Head of caudate nucleus (tissue), 42 donors: Measurements from ENCODE around the gene CAMKV.
A peak's percentile ranks its signal among the peaks of the same experiment; 100 is the strongest.
"Not testable (repeated sequence)": the region's sequence is repeated elsewhere in the genome, so short reads cannot be mapped to it uniquely, and the experiment has no call there.

Experiments used
- DNase-seq, 42 donors: peaks; one replicate each; pipeline versions ENCODE4 v3.0.0 to v3.0.0-alpha.2; 2020 to 2021; ENCODE audit warnings: mixed read lengths in 7 of 42
- intact Hi-C: fragments of 100-400 bp; cut with DNase I; formaldehyde crosslinking; loops from one replicate; pipeline ENCODE4 v1.15.0; 2022

Gene CAMKV

GRCh38 chr3:49864505-49864904 is 5.2 kb downstream of the CAMKV start:
- intact Hi-C loops, result no loop called here
- no peak for DNase-seq

DNA sequence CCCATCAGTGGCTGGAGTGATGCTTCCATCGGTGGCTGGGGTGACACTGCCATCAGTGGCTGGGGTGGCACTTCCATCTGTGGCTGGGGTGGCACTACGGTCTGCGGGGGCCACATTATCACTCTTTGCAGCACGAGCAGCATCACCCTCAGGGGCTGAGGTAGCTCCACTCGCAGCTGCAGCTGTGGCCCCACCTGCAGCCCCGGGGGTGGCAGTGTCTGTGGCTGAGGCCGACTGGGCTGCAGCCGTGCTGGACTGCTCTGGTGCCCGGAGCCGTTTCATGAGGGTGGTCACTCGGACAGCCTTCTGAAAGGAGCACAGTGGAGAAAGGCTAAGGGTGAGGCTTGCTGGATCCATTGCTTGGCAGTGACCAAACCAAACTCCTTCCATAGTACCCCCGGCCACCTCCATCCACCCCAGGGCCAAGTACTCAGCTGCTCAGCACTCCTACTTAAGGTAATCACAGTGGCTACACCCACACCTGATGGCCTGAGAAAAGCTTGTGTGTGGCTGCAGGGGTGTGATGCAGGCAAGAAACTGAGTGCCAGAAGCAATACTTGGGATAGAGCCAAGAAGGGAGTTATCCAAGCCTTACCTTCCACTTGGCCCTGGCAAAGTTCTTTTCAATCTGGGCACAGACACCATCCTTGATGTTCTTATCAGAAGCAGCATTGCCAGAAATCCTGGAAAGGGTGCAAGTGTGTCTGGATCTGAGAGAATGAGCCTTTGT is 10.0 kb downstream of the CAMKV start:
- no peak for DNase-seq
- intact Hi-C loops, result no loop called here

DNA sequence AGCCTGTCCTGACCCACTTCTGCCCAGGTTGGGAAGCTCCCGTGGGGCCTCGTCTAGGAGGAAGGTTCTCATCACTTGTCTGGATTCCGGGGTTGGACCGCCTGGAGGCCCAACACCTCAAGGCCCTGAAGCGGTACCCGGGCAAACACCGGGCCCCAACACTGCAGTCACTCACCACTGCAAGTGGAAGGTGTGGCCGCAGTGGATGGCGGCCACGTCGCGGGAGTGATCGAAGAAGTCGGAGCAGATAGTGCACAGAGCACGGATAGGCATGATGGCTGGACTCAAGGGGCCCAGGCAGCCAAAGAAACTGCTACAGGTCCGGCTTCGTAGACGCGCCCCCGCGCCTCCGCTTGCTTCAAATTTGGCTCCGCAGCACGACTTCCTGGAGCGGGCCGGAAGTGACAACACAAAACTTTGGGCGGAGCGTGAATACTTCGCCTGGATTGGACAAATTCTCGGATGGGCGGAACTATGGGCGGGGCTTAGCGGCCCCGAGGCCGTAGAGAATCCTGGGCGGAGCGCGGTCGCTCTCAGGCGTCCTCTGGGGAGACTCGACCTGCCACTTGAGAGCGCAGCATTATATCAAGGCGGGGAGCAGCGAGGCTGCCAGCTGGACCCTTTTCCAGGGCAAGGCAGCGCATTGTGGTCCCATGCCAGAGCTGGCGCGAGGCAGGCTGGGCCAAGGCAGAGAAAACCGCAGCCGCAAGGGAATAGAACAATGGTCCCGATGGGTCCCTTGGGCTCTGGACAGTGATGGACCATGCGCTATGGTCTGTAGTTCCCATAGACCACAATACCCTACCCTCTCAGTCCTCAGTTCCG is 13.3 kb downstream of the CAMKV start, which contains the start of gene TRAIP:
TSS of gene TRAIP (minus strand) at position 384 of the 825 bp plus-strand sequence. CDS start at position 273, 111 bp downstream.
- peak; percentile 90 to 97 (median 94) for DNase-seq
- intact Hi-C loops, result no loop called here

DNA sequence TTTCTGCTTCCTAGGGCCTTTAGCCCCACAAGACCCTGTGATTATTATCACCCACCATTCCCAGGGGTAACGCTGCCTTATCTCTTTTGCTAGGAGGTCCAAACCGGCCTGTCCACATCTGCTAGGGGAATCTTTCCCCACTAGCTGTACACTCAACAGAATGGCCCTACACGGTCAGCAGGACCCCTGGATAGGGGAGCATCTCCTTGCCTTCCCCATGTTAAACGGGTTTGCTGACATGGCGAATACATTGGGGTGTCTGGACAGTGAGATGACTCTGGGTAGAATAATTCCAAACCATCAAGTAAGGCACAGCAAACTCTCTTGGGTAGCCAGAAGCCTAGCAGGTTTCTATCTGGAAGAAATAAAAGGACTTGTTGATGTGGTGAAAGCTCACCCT is 14.0 kb downstream of the CAMKV start:
- intact Hi-C loops, result no loop called here

GRCh38 chr3:49845694-49846093 is 24.0 kb downstream of the CAMKV start:
- intact Hi-C loops, result no loop called here
- no peak for DNase-seq

More for the DNA sequence above, 14.0 kb downstream of the CAMKV start:
- no peak for DNase-seq

- no peak for DNase-seq
- intact Hi-C loops, result no loop called here
These were observed 25.1 kb downstream of the CAMKV start for GRCh38 chr3:49844464-49845183.

GRCh38 chr3:49842843-49843517 is 26.7 kb downstream of the CAMKV start:
- peak in 3 of 42 donors; percentile 13 to 52 (median 23) for DNase-seq
- intact Hi-C loops, result no loop called here

DNA sequence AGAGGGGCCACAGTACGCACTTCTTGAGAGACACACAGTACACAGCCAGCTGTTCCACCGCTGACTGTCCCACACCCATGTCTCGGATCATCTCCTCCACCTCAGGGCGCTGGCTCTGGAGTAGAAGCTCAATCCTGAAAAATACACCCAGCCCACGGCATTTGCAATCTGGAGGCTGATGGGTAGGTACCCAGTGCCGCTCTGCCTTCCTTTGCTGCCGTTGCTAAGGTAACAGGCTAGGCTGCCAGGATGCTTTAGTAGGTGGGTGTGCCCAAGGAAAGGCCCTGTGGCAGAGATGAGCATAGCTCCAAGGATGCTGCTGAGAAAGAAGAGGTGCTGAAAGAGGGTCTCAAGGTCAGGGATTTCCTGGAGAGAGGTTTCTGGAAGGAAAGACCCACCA is 27.9 kb downstream of the CAMKV start:
- DNase-seq, result peak; percentile 20 to 95 (median 79)
- intact Hi-C loops, result no loop called here

GRCh38 chr3:49841126-49841696 is 28.5 kb downstream of the CAMKV start:
- intact Hi-C loops, result no loop called here
- peak in 6 of 42 donors; percentile 12 to 40 (median 28) for DNase-seq

GRCh38 chr3:49840388-49840787 is 29.3 kb downstream of the CAMKV start:
- no peak for DNase-seq
- intact Hi-C loops, result no loop called here

- DNase-seq, result peak; percentile 74 to 94 (median 86)
These were observed 30.4 kb downstream of the CAMKV start for GRCh38 chr3:49839193-49839809.

DNA sequence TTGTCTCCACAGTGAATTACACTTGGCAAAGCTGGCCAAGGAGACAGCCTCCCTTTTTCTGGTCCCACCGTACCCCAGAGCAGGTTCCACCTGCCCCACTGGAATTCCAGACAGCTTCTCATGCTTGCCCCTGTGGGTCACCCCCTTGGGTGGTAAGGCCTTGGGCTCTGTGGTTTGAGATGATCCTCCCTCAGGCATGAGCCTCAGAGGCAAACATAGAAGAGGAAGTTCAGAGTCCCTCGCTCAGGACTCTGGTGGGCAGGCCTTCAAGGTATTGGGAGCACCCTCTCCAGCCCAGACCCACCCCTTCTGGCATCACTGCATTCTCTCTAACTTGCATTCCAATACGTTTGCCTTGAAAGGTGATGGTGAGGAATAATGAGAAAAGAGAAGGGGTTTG is 38.4 kb downstream of the CAMKV start:
- intact Hi-C loops, result no loop called here
- no peak for DNase-seq

More at GRCh38 chr3:49839193-49839809, 30.4 kb downstream of the CAMKV start:
- intact Hi-C loops, result loop anchor here (5.0 kb wide), 1 partner anchor 37 kb away; the partner anchor contains the start of gene INKA1

- intact Hi-C loops, result no loop called here
- no peak for DNase-seq
These were observed 43.7 kb downstream of the CAMKV start for GRCh38 chr3:49826016-49826415.

DNA sequence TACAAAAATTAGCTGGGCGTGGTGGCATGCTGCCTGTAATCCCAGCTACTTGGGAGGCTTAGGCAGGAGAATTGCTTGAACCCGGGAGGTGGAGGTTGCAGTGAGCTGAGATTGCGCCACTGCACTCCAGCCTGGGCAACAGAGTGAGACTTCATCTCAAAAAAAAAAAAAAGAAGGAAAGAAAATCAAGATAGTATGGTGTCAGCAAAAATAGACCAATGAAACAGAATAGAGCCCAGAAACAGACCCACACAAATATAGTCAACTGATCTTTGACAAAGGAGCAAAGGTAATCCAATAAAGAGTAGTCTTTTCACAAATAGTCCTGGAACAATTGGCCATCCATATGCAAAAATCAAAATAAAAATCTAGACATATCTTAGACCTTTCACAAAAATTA is 46.6 kb downstream of the CAMKV start:
- DNase-seq, intact Hi-C loops: not testable (repeated sequence)

- DNase-seq, result peak in 17 of 42 donors; percentile 8 to 68 (median 28)
- intact Hi-C loops, result no loop called here
These were observed 56.1 kb downstream of the CAMKV start, which contains the start of gene UBA7 for GRCh38 chr3:49813497-49814174. UBA7 (minus strand) TSS chr3:49813953; CDS start chr3:49813787, 166 bp downstream.

GRCh38 chr3:49812916-49813496 is 56.7 kb downstream of the CAMKV start:
- intact Hi-C loops, result no loop called here
- no peak for DNase-seq
